SK-N-SH (cell line): ENCODE results near the gene SLC26A5. TPM values are rescaled to one million over a fixed set of nuclear protein-coding genes. Genes with fewer than 3 reads are reported as not detected.

Experiments
- CTCF ChIA-PET: fragments of 300-600, 350-600 bp; formaldehyde crosslinking; extraction: SDS; loops from one replicate; lab custom pipeline; 2021; lab: Yijun Ruan, JAX
- POLR2A ChIA-PET: fragments of 350-600 bp; sonication (Branson Sonifier 250); formaldehyde crosslinking; extraction: SDS; loops from one replicate; lab custom pipeline; 2020; ENCODE audit warnings: antibody characterized with exemption, inconsistent platforms; lab: Yijun Ruan, JAX
- DNase-seq: peaks from one replicate; pipeline ENCODE4 v3.0.0; 2012
- H2AFZ ChIP-seq: fragments of 200-600 bp; sonication (generic); 2 replicates; pipeline ENCODE4 v1.8.1; 2016; ENCODE audit warnings: antibody characterized with exemption, mild to moderate bottlenecking, low read depth
- H3F3A ChIP-seq: fragments of 200-600 bp; sonication (generic); replicated peaks from 2 replicates; pipeline ENCODE3; 2016; ENCODE audit warnings: antibody characterized with exemption, mild to moderate bottlenecking; ENCODE audit not compliant: insufficient read depth
- H3K27ac ChIP-seq, 2 experiments: fragments of 200-500 bp in 1 of 2; fragments of 200-600 bp in 1 of 2; sonication (Bioruptor generic) in 1 of 2; sonication (generic), shearing (Covaris generic) in 1 of 2; 2 replicates each; pipeline versions ENCODE4 v1.5.1 to v1.6.1; 2014 to 2016; ENCODE audit warnings: low read depth in 2 of 2, inconsistent platforms in 1 of 2, low read length in 1 of 2, mild to moderate bottlenecking in 1 of 2, mixed read lengths in 1 of 2
- H3K27me3 ChIP-seq: fragments of 200-600 bp; sonication (generic), shearing (Covaris generic); 2 replicates; pipeline ENCODE4 v1.6.1; 2016; ENCODE audit warnings: mixed run types; ENCODE audit not compliant: insufficient read depth
- H3K36me3 ChIP-seq, 2 experiments: fragments of 200-500 bp in 1 of 2; fragments of 200-600 bp in 1 of 2; sonication (Bioruptor generic) in 1 of 2; sonication (generic) in 1 of 2; replicated peaks in 1 of 2; 2 replicates each; pipeline versions ENCODE3 to v1.5.1; 2014 to 2016; ENCODE audit warnings: low read length in 1 of 2, mild to moderate bottlenecking in 1 of 2; ENCODE audit not compliant: insufficient read depth in 2 of 2, control insufficient read depth in 1 of 2
- H3K4me1 ChIP-seq, 2 experiments: fragments of 200-500 bp in 1 of 2; fragments of 200-600 bp in 1 of 2; sonication (Bioruptor generic) in 1 of 2; sonication (generic), shearing (Covaris generic) in 1 of 2; 2 replicates each; pipeline versions ENCODE4 v1.5.1 to v1.6.1; 2014 to 2016; ENCODE audit warnings: low read depth in 1 of 2, low read length in 1 of 2, mixed run types in 1 of 2; ENCODE audit not compliant: insufficient read depth in 2 of 2, control insufficient read depth in 1 of 2
- H3K4me2 ChIP-seq: fragments of 200-600 bp; sonication (generic), shearing (Covaris generic); 2 replicates; pipeline ENCODE4 v1.6.1; 2017; ENCODE audit warnings: mixed run types
- H3K4me3 ChIP-seq, 2 experiments: fragments of 200-500 bp in 1 of 2; fragments of 200-600 bp in 1 of 2; sonication (Bioruptor generic) in 1 of 2; sonication (generic), shearing (Covaris generic) in 1 of 2; 2 replicates each; pipeline versions ENCODE4 v1.5.1 to v1.8.1; 2014 to 2016; ENCODE audit warnings: low read depth in 2 of 2, inconsistent platforms in 1 of 2, low read length in 1 of 2, mild to moderate bottlenecking in 1 of 2, mixed read lengths in 1 of 2, moderate library complexity in 1 of 2
- H3K79me2 ChIP-seq: fragments of 200-600 bp; sonication (generic); 2 replicates; pipeline ENCODE4 v1.8.1; 2017; ENCODE audit warnings: mild to moderate bottlenecking; ENCODE audit not compliant: insufficient read depth
- H3K9ac ChIP-seq: fragments of 200-600 bp; sonication (generic); 2 replicates; pipeline ENCODE4 v1.6.1; 2017; ENCODE audit warnings: mixed run types
- H3K9me2 ChIP-seq: fragments of 200-600 bp; sonication (generic); 2 replicates; pipeline ENCODE4 v1.6.1; 2017; ENCODE audit warnings: mixed run types
- H3K9me3 ChIP-seq: fragments of 200-600 bp; sonication (generic); 2 replicates; pipeline ENCODE4 v1.6.1; 2017; ENCODE audit warnings: mixed run types, mild to moderate bottlenecking, moderate library complexity
- H4K20me1 ChIP-seq: fragments of 200-600 bp; sonication (generic); 2 replicates; pipeline ENCODE4 v1.6.1; 2017; ENCODE audit warnings: mild to moderate bottlenecking, mixed run types; ENCODE audit not compliant: insufficient read depth
- CHD2 ChIP-seq: fragments of 150-350 bp; IDR thresholded peaks from 2 replicates; pipeline ENCODE4 v1.6.1; 2018; ENCODE audit warnings: low read length; ENCODE audit not compliant: partially characterized antibody
- FOSL2 ChIP-seq: IDR thresholded peaks from 2 replicates; pipeline ENCODE4 v1.4.0; 2012; ENCODE audit warnings: low read depth, mild to moderate bottlenecking, moderate library complexity, borderline replicate concordance
- GABPA ChIP-seq: IDR thresholded peaks from 2 replicates; pipeline ENCODE4 v1.4.0; 2012; ENCODE audit warnings: low read depth, mild to moderate bottlenecking
- JUND ChIP-seq: IDR thresholded peaks from 2 replicates; pipeline ENCODE4 v1.4.0; 2012
- MEF2A ChIP-seq: IDR thresholded peaks from 2 replicates; pipeline ENCODE4 v1.4.0; 2012; ENCODE audit warnings: low read depth, borderline replicate concordance
- NRF1 ChIP-seq: IDR thresholded peaks from 2 replicates; pipeline ENCODE4 v1.6.1; 2012; ENCODE audit warnings: low read depth, mild to moderate bottlenecking, low read length
- RAD21 ChIP-seq: IDR thresholded peaks from 2 replicates; pipeline ENCODE4 v1.6.1; 2012; ENCODE audit warnings: mild to moderate bottlenecking, low read length
- RCOR1 ChIP-seq: fragments of 150-350 bp; IDR thresholded peaks from 2 replicates; pipeline ENCODE4 v1.6.1; 2017; ENCODE audit warnings: antibody characterized with exemption, low read length
- RFX5 ChIP-seq: IDR thresholded peaks from 2 replicates; pipeline ENCODE4 v1.6.1; 2012; ENCODE audit warnings: mild to moderate bottlenecking, improper control_type of control experiment, low read length
- SIN3A ChIP-seq: IDR thresholded peaks from 2 replicates; pipeline ENCODE4 v1.6.1; 2012; ENCODE audit warnings: low read depth, mild to moderate bottlenecking, low read length, moderate library complexity, borderline replicate concordance
- SMC3 ChIP-seq: IDR thresholded peaks from 2 replicates; pipeline ENCODE4 v1.6.1; 2012; ENCODE audit warnings: low read depth, low read length, improper control_type of control experiment
- TCF12 ChIP-seq: IDR thresholded peaks from 2 replicates; pipeline ENCODE4 v1.4.0; 2012
- TEAD4 ChIP-seq: IDR thresholded peaks from 2 replicates; pipeline ENCODE4 v1.4.0; 2012; ENCODE audit warnings: mild to moderate bottlenecking, borderline replicate concordance; ENCODE audit not compliant: insufficient read depth
- WGBS: methylation state at CpG from one replicate; pipeline ENCODE4 v1.1.6; 2017; ENCODE audit warnings: low lambda C conversion rate; 5-methylcytosine and 5-hydroxymethylcytosine counted together
- polyA plus RNA-seq, 3 experiments: library from polyadenylated mRNA; depleted of rRNA; stranded (reverse); fragments of >200 nt; gene quantifications; 2 replicates each; pipeline ENCODE4 v1.2.3, GENCODE V29; 2012
- TF ChIP-seq, protein P1 (sequence below): IDR thresholded peaks from 2 replicates; pipeline ENCODE4 v1.4.0; 2012; ENCODE audit warnings: low read depth, borderline replicate concordance
- TF ChIP-seq, protein P2 (sequence below): fragments of 150-350 bp; IDR thresholded peaks from 2 replicates; pipeline ENCODE4 v1.6.1; 2017; ENCODE audit warnings: antibody characterized with exemption, low read length, low read depth, borderline replicate concordance
- TF ChIP-seq, protein P3 (sequence below): IDR thresholded peaks from 2 replicates; pipeline ENCODE4 v1.6.1; 2012; ENCODE audit warnings: mild to moderate bottlenecking, low read depth, low read length, moderate library complexity
- TF ChIP-seq, protein P4 (sequence below): IDR thresholded peaks from 2 replicates; pipeline ENCODE4 v1.4.0; 2012; ENCODE audit warnings: low read depth, borderline replicate concordance
- TF ChIP-seq, protein P5 (sequence below): IDR thresholded peaks from 2 replicates; pipeline ENCODE4 v1.4.0; 2012; ENCODE audit warnings: low read depth
- TF ChIP-seq, protein P6 (sequence below): fragments of 200-600 bp; sonication (generic); IDR thresholded peaks from 2 replicates; pipeline ENCODE4 v1.6.1; 2017; ENCODE audit warnings: antibody characterized with exemption, mild to moderate bottlenecking, moderate library complexity

SLC26A5 gene
- polyA plus RNA-seq, 1 of the 3 experiments (the other 2 are of a cell fraction) = not detected

DNA sequence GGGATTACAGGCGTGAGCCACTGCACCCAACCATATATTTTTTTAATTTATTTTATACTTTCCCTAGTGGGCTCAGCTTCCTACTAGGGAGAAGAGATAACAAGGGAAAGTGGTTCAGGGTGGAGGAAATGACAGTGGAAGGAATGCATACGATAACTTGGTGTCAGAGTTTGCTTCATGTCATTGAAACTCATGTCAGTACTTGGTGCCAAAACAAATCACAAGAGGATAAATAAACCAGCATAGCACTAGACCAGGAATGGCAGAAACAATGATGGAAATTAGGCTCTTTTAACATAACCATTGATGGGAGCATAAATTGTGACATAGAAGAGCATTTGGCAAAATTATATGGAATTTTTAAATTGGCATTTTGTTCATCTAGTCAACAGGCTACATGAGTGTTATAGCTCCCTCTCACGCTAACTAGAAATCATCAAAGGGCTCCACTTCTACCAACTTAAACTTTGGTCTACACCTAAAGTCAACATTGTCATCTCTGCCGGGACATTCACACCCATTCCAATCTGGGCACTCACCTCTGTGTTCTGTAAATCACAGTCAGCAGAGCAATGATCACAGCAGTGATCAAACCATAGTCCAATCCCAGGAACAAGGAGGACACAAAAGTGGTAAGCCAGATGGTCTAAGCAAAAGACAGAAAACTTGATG lies 57.4 kb downstream of the SLC26A5 start:
- Histone ChIP-seq H3K9me2 (no peaks in the 10 kb centered on the region), H4K20me1 (no peaks in the 10 kb centered on the region), H3K27me3 (no peaks in the 10 kb centered on the region; the same call in 1 of the 2 replicates), H3F3A (no peaks in the 10 kb centered on the region), H3K4me1 (no peaks in the 10 kb centered on the region), H3K36me3 (no peaks in the 10 kb centered on the region), H3K79me2 (no peaks in the 10 kb centered on the region), H3K4me2 (no peak overlapping the region), H3K9ac (no peak overlapping the region), H3K9me3 (no peaks in the 10 kb centered on the region), H3K4me3 (no peak overlapping the region)
- WGBS = 47% methylated on average over 4 of the region's 4 CpGs
- CTCF ChIA-PET = interaction anchor here (0.6 to 1.2 kb wide), 2 partner anchors 10 to 327 kb away, joined by 3 to 4 read pairs; no protein-coding TSS in a partner anchor
- POLR2A ChIA-PET = interaction anchor here (0.7 kb wide), 1 partner anchor 10 kb away, joined by 4 read pairs; no protein-coding TSS in a partner anchor
- DNase-seq = no peak
- TF ChIP-seq, protein P1, sequence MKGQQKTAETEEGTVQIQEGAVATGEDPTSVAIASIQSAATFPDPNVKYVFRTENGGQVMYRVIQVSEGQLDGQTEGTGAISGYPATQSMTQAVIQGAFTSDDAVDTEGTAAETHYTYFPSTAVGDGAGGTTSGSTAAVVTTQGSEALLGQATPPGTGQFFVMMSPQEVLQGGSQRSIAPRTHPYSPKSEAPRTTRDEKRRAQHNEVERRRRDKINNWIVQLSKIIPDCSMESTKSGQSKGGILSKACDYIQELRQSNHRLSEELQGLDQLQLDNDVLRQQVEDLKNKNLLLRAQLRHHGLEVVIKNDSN = no peak
- TF ChIP-seq NRF1 (no peak), RAD21 (no peak), RFX5 (no peak), MEF2A (no peak), SIN3A (no peak), JUND (no peak), SMC3 (no peak), TCF12 (no peak), GABPA (no peak), TEAD4 (no peak), CHD2 (no peak), RCOR1 (no peak), FOSL2 (no peak)
- TF ChIP-seq, protein P2, sequence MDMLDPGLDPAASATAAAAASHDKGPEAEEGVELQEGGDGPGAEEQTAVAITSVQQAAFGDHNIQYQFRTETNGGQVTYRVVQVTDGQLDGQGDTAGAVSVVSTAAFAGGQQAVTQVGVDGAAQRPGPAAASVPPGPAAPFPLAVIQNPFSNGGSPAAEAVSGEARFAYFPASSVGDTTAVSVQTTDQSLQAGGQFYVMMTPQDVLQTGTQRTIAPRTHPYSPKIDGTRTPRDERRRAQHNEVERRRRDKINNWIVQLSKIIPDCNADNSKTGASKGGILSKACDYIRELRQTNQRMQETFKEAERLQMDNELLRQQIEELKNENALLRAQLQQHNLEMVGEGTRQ = no peak
- TF ChIP-seq, protein P3, sequence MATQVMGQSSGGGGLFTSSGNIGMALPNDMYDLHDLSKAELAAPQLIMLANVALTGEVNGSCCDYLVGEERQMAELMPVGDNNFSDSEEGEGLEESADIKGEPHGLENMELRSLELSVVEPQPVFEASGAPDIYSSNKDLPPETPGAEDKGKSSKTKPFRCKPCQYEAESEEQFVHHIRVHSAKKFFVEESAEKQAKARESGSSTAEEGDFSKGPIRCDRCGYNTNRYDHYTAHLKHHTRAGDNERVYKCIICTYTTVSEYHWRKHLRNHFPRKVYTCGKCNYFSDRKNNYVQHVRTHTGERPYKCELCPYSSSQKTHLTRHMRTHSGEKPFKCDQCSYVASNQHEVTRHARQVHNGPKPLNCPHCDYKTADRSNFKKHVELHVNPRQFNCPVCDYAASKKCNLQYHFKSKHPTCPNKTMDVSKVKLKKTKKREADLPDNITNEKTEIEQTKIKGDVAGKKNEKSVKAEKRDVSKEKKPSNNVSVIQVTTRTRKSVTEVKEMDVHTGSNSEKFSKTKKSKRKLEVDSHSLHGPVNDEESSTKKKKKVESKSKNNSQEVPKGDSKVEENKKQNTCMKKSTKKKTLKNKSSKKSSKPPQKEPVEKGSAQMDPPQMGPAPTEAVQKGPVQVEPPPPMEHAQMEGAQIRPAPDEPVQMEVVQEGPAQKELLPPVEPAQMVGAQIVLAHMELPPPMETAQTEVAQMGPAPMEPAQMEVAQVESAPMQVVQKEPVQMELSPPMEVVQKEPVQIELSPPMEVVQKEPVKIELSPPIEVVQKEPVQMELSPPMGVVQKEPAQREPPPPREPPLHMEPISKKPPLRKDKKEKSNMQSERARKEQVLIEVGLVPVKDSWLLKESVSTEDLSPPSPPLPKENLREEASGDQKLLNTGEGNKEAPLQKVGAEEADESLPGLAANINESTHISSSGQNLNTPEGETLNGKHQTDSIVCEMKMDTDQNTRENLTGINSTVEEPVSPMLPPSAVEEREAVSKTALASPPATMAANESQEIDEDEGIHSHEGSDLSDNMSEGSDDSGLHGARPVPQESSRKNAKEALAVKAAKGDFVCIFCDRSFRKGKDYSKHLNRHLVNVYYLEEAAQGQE = no peak
- TF ChIP-seq, protein P4, sequence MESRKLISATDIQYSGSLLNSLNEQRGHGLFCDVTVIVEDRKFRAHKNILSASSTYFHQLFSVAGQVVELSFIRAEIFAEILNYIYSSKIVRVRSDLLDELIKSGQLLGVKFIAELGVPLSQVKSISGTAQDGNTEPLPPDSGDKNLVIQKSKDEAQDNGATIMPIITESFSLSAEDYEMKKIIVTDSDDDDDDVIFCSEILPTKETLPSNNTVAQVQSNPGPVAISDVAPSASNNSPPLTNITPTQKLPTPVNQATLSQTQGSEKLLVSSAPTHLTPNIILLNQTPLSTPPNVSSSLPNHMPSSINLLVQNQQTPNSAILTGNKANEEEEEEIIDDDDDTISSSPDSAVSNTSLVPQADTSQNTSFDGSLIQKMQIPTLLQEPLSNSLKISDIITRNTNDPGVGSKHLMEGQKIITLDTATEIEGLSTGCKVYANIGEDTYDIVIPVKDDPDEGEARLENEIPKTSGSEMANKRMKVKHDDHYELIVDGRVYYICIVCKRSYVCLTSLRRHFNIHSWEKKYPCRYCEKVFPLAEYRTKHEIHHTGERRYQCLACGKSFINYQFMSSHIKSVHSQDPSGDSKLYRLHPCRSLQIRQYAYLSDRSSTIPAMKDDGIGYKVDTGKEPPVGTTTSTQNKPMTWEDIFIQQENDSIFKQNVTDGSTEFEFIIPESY = no peak
- TF ChIP-seq, protein P5, sequence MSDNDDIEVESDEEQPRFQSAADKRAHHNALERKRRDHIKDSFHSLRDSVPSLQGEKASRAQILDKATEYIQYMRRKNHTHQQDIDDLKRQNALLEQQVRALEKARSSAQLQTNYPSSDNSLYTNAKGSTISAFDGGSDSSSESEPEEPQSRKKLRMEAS = no peak
- TF ChIP-seq, protein P6, sequence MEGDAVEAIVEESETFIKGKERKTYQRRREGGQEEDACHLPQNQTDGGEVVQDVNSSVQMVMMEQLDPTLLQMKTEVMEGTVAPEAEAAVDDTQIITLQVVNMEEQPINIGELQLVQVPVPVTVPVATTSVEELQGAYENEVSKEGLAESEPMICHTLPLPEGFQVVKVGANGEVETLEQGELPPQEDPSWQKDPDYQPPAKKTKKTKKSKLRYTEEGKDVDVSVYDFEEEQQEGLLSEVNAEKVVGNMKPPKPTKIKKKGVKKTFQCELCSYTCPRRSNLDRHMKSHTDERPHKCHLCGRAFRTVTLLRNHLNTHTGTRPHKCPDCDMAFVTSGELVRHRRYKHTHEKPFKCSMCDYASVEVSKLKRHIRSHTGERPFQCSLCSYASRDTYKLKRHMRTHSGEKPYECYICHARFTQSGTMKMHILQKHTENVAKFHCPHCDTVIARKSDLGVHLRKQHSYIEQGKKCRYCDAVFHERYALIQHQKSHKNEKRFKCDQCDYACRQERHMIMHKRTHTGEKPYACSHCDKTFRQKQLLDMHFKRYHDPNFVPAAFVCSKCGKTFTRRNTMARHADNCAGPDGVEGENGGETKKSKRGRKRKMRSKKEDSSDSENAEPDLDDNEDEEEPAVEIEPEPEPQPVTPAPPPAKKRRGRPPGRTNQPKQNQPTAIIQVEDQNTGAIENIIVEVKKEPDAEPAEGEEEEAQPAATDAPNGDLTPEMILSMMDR = no peak
- TF ChIP-seq, all 33 proteins: peak for 0
- H3K27ac ChIP-seq = no peak overlapping the region
- H2AFZ ChIP-seq = no peak overlapping the region
